NCI-H2029 treated with DMSO at 0.1 percent for 48 hours (cell line): Measurements from ENCODE around the gene CPOX.

Experiments
- DNase-seq: peaks from one replicate; lab custom pipeline; 2025; lab: John Stamatoyannopoulos, UW

CPOX gene

DNA sequence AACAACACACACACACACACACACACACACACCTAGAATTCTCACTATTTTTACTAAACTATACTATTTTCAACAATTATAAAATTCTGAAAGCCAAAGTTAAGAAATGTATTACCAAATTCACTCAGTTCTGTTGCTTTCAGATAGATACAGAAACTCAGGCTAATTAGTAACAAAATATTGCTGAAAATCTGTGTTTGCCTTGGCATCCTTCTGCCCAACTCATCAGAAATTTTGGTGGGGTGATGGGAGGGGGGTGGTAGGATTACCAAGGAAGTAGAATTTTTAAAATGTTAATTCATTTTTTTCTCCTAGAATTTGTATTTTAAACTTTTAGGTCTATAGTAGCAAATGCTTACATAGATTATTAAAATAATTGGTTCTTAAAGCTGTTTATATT is 2.7 kb upstream of the CPOX start:
- DNase-seq: no peak

DNA sequence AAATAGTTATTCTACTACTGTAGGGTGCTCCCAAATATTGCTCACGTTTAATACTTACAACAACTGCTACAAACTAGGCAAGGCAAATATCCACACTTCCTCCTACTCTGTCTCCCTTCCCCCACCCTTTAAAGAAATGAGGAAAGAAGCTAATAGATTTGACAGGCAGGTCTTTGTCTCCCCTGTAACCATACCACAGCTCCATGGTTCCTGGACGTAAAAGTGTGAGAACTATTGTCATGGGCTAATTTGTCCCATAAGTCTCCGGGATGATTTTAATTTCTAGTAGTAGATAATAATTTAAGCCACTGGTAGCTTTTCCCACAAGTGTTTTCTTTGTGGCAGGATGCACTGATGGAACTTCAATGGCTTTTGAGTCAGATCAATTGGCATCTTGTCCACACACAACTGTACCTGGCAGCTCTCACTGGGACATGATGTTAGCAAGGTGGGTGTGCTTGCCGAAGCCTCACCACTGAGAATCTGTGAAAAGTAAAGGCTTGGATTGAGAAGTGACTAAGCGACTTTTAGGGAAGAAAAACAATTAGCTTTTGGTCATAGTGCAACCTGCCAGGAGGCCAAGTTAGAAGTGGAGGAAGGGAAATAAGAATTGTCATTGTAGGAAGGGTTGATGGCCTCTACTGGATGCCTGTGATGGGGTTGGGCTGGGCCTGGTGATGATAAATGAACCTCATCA is 1.4 kb upstream of the CPOX start:
- DNase-seq: no peak

DNA sequence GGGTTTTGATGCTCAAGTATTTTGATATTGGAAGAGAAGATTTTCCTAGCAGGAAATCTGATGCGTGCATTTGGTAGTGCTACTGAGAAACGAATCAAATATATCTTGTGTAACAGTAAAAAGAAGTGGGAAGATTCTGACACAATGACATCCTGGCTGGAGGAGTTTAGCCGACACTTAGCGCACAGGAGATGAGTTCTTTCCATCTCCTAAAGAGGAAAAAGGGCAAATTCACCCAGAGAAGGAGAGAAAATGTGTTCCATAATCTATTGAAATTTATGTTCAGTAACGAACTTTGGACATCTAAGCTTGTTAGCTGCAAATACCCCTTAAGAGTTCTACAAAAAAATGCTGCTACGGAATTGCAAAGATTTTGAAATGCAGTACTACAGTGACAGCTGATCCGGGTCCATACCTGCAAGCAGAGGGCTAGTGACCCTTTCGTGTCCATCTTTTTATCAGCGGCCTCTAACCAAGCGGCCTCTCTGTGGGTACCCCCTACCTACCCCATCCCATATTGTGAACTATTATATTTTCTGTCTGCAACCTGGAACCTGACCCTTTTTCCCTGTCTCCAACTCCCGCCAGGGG is 971 bp downstream of the CPOX start:
- DNase-seq: no peak

DNA sequence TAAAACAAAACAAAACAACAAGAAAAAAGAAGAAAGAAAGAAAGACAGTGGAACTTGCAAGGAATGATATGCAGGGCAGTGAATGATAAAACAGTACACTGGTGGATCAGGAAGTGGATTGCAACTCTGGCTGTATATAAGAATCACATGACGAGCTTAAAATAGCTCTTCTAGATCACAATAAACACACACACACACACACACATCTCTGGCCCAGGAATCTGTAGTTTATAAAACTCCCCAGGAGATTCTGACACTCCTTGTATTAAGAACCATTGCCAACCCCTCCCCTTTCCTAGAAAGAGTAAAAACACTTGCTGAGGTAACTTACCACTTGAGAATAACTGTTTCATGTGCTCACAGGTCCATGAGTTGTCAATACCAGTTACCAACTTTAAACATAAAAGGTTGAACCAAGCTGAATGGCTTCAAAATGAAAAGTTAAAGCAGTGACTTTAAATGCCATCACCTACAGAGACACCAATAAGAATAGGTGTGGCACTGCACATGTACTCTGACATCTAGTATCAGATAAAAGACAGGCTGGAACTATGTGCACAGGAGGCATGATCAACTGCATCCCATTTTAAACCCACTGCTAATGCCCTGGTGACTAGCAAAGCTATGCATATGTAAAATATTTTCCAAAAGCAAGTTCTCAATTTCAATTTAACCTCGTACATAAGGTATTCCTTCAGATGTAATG is 3.9 kb downstream of the CPOX start:
- no peak for DNase-seq

DNA sequence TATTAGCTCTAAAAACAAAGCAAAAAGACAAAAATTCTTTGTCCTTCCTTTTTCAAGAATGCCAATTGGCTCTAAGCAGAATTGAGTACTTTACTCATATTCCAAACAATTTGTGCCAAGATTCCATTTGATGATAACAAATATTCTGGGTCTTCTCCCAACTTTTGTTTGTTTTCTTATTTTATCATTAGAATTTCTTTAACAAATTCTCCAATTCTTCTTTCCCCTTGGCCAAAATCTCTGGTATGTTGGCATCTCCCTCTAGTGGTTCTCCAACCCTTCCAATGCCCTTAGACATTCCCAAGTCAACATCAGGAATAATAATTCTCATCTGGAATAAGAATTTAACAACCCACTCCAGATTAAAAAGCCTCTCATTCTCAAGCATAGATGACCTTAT is 5.3 kb downstream of the CPOX start:
- DNase-seq: no peak

DNA sequence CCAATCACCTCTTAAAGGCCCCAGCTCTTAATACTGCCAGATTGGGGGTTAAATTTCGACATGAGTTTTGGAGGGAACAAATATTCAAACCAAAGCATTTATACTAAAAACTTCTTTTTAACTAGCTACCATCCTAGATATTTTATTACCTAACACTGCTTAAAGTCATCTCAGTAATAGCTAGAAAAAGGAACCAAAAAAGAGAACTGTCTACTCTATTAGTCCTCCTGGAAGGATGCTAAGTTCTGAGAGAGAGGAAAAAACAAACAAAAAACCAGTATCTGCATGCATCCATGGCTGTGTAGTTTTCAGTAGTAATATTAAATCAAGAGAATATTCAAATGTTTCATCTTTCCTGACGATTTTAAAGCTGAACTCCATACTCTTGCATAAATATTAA is 5.8 kb downstream of the CPOX start:
- DNase-seq: no peak

DNA sequence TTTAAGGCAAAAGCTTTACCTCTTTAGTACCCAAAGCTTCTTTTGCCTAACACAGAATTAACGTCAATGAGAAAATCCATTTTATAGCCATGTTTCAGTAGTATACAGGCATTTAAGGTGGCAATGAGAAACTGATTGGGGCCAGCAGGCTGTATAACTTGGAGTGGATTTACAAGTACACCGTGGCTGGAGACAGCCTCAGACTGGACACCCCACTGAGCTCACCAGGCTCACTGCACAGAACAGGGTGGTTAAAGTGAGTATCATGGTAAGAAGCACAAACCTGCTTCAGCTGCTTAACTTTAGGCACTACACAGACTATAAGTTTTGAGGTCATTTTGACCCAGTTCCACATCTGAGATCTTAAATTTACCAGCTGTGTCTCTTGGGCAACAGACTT is 8.9 kb downstream of the CPOX start:
- no peak for DNase-seq

DNA sequence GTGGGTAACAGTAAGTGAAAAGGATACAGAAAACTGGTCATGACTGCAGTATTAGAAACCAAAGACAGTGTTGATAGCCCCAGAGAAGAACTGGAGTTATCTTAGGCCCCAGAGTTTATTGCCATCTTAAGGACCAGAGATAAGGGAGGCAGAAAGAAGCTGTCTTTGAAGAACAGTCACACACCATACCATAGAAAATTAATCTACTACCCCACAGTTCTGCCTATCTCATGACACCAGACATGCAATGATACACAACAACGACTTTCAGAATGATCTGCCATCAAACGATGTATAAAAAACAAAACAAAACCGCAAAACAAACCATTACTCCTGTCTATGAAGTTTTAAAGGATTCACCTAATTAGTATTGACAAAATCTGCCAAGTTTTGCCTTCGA is 9.6 kb downstream of the CPOX start:
- no peak for DNase-seq

DNA sequence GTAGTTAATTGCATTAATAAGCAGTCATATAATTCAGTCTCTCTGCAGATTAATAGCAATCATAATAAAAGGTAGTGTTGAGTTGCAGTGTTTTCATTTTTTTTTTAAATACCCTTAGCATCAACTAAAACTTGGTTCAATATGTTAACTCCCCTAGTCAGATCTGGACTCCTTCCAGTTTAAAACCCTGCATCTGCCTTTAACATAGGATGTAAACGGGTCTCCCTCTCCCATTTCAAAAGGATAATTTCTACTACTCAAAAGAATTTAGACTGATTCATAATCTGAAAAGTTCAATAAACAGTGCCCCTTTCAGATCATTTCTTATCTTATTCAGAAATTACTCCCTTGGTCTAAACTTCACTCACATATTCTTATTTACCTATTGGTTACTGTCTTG is 11.4 kb downstream of the CPOX start:
- no peak for DNase-seq

DNA sequence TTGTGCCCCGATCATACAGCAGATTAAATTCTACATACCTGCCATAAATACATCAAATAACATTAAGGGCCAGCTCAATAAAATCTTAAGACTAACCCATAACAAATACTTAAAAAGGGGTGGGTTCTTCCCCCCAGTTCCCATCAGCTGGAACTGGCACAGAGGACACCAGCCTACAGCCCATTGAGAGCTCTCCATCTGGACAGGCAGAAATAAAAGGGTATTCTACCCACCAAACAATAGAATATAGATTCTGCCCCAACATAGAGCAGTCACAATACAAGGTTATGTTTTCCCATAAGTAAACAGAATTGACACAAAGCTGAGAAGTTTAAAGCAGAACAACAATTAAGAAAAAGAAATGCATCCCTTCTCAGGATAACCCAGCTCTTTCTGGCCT is 11.9 kb downstream of the CPOX start:
- DNase-seq: no peak

DNA sequence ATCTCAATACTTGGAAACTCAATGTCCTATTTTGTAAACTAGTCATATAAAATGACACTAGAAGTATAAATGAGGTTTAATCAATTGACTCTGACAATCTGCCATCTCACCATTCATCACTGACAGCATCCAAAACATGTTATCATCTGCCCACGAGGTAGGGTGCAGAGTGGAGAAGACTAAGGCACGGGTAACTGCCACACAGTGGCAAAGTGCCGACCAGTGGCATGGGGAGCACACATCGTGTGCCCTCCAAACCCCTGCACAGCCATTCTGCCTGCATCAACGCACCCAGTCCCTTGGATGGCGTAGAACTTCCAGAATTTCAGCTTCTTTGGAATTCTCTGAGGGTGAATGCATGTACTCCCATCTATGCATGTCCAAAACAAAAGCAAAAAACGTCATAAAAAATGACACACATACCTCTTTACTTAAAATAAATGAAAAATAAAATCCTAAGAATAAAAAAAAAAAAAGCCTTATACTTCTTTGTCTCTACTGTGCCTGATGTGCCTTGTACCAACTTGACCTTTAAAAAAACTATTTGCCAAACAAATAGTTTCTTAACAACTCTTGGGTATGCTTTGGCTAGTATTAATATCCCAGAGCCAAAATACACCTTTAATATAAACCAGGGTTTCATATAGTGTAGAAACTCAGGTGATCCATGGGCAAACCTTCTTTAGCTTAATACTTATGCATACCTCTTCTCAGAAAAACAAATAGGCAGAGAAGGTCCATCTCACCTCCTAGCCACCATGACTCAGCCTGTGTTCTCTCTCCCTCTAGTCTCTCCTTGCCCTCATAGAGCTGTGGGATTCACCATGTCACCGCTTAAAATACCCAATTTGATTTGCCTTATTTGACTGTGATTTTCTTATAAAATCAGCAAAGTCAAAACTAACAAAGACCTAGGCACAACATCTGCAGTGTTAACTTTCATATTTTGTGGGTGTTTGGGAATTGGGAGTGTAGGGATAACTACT is 12.7 kb downstream of the CPOX start:
- no peak for DNase-seq

DNA sequence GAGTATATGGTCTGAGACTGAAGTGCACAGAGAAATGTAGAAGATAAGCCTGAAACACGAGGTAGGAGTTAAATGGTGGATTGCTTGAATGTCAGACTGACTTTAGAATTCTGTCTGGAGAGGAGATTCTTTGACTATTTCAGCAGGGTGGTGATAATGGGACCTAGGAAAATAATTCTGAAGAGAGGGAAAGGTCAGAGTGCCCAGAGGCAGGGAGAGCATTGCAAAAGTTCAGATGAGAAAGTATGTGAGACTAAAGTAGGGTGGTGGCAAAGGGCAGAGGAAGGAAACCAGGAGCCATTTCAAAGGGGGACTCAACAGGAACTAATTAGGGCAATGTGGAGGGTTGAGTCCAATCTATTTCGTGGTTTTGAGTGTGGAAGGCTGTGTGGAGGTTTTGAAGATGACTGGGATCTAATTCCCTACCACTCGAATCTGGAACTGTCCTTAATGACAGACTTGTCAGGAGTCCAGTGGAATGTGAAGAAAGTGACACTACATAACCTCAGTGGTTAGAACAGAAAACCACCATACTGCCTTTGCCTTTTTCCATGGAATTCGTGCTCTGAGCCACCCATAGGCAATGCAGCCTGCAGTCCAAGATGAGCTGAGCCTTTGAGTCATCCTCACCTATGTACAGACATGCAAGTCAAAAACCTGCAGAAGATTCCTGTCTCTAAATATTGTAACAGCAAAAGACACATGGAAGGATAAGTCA is 16.1 kb downstream of the CPOX start:
- DNase-seq: no peak

DNA sequence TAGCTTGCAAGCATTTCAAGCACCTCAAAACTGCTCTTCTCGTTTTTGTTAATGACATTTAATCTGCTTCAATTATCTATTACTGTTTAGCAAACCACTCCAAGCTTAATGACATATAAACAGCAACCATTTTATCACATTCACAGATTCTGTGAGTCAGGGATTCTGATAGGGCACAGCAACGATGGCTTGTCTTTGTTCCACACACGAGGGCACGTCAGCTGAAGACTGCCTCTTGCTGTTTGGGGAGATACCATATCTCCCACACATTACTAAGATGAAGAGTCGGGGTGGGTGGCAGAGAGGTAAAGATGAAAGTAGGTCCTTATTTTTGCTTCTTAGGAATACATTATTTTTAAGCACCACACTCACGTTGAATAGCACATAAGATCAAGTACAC is 19.3 kb downstream of the CPOX start:
- no peak for DNase-seq

DNA sequence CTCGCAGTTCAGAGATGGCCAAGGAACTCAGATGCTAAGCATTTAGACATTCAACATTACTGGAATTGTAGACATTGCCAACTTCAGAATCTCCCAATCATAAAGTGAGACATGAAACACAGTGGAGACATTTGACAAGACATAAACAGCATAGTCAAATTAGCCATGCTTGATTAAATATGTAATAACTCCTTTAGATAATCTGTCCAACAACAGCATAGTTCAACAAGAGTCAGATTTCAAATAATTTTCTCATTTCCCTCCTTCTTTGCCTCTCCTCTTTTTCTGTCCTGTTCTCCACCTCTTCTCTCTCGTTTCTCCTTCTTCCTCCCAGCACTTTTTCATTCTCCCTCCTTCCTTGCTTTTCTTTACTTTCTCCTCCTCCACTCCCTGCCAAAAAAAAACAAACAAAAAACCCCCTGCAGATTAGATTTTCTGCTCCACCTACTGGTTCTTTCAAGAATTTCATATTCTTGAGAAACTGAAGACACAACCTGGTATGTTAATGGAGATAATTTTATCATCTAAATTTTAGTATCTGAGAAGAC is 20.2 kb downstream of the CPOX start:
- no peak for DNase-seq

DNA sequence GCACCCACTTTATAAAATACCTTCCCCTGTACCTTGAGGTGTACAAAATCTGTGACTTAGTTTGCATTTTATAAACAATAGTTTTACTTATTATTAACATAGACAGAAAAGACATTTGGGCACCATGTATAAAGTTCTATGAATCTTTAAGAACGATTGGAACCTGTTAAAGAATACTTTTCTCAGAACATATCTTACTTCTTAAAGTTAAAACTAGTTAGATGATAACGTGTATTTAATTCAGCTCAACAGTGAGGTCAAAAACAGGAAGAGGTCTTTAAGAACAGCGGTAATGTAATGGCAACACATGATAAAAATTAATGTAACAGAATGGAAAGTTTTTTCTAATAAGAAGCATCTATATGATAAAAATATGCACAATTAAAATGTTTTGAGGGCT is 25.0 kb downstream of the CPOX start:
- DNase-seq: no peak

DNA sequence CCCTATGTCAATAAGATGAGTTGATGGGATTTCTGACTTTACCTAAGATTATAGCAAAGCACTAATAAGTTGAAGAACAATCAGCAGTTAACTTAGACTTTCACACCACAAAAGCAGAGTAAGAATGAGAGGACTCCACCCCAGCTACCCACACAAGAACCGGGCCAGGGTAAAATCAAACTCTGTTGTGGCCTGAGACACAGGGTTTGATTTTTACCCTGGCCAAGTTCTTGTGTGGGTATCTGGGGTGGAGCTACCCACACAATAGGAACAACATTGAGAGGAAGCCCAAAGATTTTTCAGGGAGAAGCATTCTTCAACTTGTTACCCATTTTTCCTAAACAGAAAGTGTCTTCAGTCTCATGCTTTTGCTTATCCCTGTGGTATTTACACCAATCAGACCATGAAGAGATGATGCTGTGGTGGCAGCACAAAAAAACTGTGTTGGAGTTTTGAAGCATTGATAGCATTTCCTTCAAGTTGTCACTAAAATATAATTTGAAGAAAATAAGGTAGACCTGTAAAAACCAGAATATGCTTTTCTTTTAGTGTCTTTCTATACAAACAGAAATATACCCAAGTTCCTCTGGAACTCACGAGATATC is 25.6 kb downstream of the CPOX start:
- DNase-seq: no peak

DNA sequence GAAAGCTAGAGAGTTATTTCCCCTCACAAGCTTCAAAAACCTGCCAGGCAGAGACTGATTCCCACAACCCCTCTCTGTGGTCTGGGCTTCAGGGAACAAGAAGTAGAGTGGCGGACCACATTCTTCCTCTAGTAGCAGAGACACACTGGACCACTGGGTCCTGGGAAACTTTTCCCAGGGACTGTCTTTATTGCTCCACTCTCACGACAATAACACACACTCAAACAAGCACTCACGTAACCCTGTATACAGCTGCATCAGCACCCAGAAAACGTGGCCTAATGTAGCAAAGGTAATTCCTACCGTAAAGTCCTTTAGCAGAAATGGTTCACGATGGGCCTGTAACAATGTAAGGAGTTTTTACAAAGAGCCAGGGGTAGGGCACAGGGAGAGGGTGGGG is 27.6 kb downstream of the CPOX start:
- no peak for DNase-seq

DNA sequence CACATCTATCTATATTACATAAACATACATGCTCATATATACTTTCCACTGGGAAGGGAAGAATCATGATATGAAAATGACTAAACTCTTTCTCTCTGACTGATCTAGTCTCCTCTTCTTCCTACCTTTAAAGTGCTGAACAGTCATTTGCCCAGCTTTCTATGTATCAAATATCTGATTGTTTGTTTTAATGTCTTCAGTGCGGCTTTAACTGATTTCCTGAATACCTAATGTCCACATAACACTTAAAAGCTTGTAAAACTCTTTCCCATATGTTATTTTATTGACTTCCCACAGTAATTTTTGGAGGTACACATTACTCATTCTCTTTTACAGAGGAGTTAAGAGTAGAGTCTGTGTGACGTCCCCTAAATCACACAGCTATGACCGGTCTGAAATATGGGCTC is 28.2 kb downstream of the CPOX start:
- DNase-seq: no peak

DNA sequence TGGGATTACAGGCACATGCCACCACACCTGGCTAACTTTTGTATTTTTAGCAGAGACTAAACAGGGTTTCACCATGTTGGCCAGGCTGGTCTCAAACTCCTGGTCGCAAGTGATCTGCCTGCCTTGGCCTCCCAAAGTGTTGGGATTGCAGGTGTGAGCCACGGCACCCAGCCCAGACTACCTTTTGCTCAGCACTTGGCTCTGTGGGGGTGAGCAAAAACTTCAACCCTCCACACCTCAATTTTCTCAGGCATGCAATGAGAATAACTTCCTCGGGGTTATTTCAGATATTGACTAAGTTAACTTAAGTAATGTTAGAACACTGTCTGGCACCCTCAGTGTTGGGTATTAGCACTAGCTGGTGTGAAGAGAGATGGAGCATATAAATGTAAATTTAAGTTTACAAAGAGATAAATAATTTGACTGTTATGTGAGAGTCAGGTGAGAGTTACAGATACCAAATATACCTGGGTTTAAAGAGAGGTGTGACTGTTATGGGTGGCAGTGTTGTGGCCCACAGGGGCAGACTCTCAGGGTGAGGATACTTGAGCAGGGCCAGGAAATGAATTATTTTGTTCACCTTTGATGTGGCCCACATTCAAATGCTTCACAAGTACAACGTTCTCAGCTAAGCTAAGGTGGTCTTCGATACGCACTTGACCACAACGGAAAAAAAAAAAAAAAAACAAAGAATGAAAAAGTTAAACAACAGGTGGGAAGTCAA is 29.0 kb downstream of the CPOX start:
- DNase-seq: no peak

DNA sequence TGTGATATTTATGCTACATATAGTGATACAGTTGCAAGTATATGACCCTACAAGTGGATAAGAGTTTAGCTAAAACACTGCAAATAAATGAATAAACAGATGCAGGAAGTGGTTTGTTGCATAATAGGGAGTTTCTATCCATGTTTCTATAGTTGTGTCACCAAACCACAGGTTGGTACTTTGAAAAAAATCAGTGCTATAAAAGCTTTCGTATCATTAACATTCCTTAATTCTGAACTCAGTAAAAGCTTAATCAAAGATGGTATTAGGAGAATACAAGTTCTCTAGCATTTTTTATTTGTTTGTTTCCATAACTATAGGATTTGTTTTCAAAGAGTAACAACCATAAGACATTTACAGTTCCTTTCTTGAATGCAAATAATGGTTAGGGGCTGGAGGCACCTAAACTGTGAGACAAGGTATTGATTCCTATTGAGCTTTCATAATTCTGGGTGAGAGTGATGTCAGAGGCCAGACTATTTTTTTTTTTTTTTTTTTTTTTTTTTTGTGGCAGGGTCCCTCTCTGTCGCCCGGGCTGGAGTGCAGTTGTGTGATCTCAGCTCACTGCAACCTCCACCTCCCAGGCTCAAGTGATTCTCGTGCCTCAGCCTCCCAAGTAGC is 29.6 kb downstream of the CPOX start:
- no peak for DNase-seq
